ENCODE results near the gene CD80.
"Not testable (repeated sequence)": the region's sequence is repeated elsewhere in the genome, so short reads cannot be mapped to it uniquely, and the experiment has no call there.

Gene CD80

DNA sequence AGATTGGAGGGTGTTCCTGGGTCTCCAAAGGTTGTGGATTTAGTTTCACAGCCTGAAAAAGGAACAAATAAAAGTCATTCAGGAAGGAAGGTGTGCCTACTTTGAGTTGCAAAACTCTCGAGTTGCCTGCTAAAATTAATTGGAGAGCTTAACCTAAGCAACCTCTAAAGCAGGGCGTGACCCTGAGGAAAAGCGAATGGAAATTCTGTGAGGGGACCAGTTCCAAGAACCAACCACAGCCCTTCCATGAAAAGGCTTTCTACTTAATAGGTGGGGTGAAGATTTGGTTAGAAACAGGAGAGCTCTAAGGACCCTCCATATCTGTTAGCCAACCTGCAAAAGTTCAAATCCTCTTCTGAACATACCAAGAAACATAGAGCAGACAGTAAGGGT is 1.5 kb downstream of the CD80 start:
- in situ Hi-C loops (cut with HindIII; ENCODE audit: low pct_ligation_motif_present, low sequenced_read_pairs), result no loop called here
- Histone ChIP-seq H3K36me3 (replicated peaks) (no peaks in the 10 kb centered on the region), H3K27me3 (replicated peaks) (no peaks in the 10 kb centered on the region), H3K27ac (no peak overlapping the region), H3K4me3 (ENCODE audit: low read depth, low read length) (no peak overlapping the region)
- no peak for DNase-seq
- TF ChIP-seq, protein P1, sequence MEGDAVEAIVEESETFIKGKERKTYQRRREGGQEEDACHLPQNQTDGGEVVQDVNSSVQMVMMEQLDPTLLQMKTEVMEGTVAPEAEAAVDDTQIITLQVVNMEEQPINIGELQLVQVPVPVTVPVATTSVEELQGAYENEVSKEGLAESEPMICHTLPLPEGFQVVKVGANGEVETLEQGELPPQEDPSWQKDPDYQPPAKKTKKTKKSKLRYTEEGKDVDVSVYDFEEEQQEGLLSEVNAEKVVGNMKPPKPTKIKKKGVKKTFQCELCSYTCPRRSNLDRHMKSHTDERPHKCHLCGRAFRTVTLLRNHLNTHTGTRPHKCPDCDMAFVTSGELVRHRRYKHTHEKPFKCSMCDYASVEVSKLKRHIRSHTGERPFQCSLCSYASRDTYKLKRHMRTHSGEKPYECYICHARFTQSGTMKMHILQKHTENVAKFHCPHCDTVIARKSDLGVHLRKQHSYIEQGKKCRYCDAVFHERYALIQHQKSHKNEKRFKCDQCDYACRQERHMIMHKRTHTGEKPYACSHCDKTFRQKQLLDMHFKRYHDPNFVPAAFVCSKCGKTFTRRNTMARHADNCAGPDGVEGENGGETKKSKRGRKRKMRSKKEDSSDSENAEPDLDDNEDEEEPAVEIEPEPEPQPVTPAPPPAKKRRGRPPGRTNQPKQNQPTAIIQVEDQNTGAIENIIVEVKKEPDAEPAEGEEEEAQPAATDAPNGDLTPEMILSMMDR (IDR thresholded peaks at IDR 0.05; ENCODE audit: low read depth, low read length, missing control alignments), result no peak

DNA sequence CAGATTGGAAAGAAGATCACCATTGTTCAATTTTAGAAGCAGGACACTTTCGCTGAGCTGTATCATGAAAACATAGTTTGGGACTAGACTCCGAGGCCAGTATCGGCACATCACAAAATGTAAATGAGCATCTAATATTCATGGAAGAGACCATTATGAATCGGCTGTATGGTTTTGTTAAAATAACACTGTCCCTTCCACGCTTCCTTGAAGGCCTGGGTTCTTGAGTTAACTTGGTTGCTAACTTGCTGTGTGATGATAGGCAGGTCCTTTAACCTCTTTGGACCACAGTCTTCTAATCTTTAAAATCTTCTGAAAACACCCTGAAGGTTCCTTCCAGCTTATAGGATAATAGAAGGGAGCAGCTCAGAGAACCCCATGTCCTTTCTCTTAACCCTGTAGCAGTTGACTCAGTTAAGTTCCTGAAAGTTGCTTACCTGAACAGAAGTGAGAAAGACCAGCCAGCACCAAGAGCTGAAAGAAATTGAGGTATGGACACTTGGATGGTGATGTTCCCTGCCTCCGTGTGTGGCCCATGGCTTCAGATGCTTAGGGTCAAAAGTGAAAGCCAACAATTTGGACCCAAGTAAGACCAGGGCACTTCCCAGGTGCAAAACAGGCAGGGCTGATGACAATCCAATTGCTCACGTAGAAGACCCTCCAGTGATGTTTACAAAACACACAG is 2.1 kb downstream of the CD80 start:
- Histone ChIP-seq H3K27me3 (replicated peaks) (no peaks in the 10 kb centered on the region), H3K4me3 (ENCODE audit: low read depth, low read length) (no peak overlapping the region), H3K36me3 (replicated peaks) (no peaks in the 10 kb centered on the region), H3K27ac (no peak overlapping the region)
- in situ Hi-C loops (cut with HindIII; ENCODE audit: low pct_ligation_motif_present, low sequenced_read_pairs), result no loop called here
- DNase-seq, result no peak
- TF ChIP-seq, protein P1 (IDR thresholded peaks at IDR 0.05; ENCODE audit: low read depth, low read length, missing control alignments), result no peak

DNA sequence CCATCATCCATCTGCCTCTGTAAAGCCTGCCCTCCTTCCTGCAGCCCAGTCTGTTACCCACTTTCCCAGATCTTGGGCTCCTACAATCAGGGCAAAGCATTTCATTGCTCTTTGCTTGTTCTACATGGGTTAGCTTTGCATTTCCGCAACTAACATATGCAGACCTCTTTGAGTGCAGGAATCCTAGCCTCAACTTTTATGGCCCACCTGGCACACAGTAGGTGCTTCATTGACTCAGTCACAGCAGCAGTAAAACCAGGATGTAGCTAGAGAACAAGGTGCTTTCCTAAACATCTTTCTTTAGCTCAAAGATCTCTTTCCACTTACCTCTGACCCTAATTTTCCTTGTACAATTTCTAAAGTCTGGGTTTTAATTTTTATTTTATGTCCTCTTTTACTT is 3.5 kb downstream of the CD80 start:
- H3K36me3 ChIP-seq (replicated peaks), result no peaks in the 10 kb centered on the region
- in situ Hi-C loops (cut with HindIII; ENCODE audit: low pct_ligation_motif_present, low sequenced_read_pairs), result no loop called here
- TF ChIP-seq, protein P1 (IDR thresholded peaks at IDR 0.05; ENCODE audit: low read depth, low read length, missing control alignments), result no peak
- no peaks in the 10 kb centered on the region for H3K27me3 ChIP-seq (replicated peaks)
- no peak overlapping the region for H3K4me3 ChIP-seq (ENCODE audit: low read depth, low read length)
- no peak overlapping the region for H3K27ac ChIP-seq
- DNase-seq, result no peak

DNA sequence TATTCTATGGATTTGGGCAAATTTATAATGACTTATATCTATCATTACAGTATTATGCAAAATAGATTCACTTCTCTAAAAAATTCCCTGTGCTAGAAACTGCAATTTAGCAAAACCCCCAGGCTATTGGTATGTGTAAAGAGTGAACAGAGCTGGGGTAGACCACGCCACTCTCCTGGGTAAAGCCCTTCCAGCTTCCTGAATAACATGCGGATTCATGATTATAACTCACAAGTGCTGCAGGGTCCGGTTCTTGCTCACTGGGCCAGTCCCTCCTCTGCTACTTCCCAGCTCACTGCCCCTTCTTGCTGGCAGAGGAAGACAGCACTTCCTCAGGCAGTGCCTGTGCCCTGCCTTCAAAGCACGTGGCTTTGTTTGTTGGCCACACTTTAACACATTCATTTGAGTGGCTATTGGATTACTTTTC is 4.1 kb downstream of the CD80 start:
- H3K27me3 ChIP-seq (replicated peaks), result no peaks in the 10 kb centered on the region
- H3K4me3 ChIP-seq (ENCODE audit: low read depth, low read length), result no peak overlapping the region
- H3K36me3 ChIP-seq (replicated peaks), result no peaks in the 10 kb centered on the region
- TF ChIP-seq, protein P1 (IDR thresholded peaks at IDR 0.05; ENCODE audit: low read depth, low read length, missing control alignments), result no peak
- H3K27ac ChIP-seq, result no peak overlapping the region
- no peak for DNase-seq
- in situ Hi-C loops (cut with HindIII; ENCODE audit: low pct_ligation_motif_present, low sequenced_read_pairs), result no loop called here

DNA sequence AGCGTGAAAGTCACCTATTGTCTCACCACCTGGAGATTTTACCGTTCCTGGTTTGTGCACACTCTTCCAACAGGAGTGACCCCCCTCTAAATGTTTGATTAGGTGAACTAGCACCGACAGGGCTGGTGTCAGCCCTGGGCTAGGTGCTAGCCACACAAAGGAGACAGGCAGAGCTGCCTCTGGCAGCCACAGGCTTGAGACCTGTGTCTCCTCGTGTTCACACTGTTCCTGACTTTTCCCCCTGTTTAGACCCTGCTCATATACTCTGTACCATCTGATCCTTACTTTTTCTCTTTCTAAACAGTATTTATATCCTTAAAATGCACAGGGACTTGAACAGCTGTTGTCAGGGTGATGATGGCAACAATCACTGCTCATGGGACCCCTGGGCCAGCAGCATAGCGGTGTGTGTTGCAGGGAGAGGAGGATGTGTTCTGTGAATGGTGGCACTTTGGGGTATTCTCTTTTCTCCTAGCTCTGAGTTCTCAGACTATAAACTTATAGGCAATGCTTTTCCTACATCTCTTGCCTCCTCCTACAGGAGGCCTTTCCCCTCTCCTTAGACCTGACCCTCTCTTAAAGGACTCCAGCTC is 5.5 kb downstream of the CD80 start:
- Histone ChIP-seq H3K27me3 (replicated peaks) (no peaks in the 10 kb centered on the region), H3K27ac (no peak overlapping the region), H3K36me3 (replicated peaks) (no peaks in the 10 kb centered on the region), H3K4me3 (ENCODE audit: low read depth, low read length) (no peak overlapping the region)
- TF ChIP-seq, protein P1 (IDR thresholded peaks at IDR 0.05; ENCODE audit: low read depth, low read length, missing control alignments), result no peak
- in situ Hi-C loops (cut with HindIII; ENCODE audit: low pct_ligation_motif_present, low sequenced_read_pairs), result no loop called here
- no peak for DNase-seq

DNA sequence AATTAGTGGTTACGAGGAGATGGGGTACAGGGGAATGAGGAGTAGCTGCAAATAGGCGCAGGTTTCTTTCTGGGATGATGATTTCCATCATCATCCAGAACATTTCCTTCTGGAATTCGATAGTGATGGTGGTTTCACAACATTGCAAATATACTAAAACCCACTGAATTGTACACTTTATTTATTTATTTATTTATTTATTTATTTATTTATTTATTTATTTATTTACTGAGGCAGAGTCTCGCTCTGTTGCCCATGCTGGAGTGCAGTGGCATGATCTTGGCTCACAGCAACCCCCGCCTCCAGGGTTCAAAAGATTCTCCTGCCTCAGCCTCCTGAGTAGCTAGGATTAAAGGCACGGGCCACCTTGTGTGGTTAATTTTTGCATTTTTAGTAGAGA is 6.5 kb downstream of the CD80 start:
- H3K36me3 ChIP-seq (replicated peaks); in situ Hi-C loops (cut with HindIII; ENCODE audit: low pct_ligation_motif_present, low sequenced_read_pairs); H3K27ac ChIP-seq; DNase-seq; H3K4me3 ChIP-seq (ENCODE audit: low read depth, low read length); H3K27me3 ChIP-seq (replicated peaks): not testable (repeated sequence)

Data from brain microvascular endothelial cell (primary cell).